ENCODE measurements around the gene SNX1. TPM values are rescaled to one million over a fixed set of nuclear protein-coding genes. Genes with fewer than 3 reads are reported as not detected.
"Not testable (repeated sequence)": the region's sequence is repeated elsewhere in the genome, so short reads cannot be mapped to it uniquely, and the experiment has no call there.

The SNX1 gene
- total RNA-seq, 1 experiment from 2014 or later: 24.3 TPM

DNA sequence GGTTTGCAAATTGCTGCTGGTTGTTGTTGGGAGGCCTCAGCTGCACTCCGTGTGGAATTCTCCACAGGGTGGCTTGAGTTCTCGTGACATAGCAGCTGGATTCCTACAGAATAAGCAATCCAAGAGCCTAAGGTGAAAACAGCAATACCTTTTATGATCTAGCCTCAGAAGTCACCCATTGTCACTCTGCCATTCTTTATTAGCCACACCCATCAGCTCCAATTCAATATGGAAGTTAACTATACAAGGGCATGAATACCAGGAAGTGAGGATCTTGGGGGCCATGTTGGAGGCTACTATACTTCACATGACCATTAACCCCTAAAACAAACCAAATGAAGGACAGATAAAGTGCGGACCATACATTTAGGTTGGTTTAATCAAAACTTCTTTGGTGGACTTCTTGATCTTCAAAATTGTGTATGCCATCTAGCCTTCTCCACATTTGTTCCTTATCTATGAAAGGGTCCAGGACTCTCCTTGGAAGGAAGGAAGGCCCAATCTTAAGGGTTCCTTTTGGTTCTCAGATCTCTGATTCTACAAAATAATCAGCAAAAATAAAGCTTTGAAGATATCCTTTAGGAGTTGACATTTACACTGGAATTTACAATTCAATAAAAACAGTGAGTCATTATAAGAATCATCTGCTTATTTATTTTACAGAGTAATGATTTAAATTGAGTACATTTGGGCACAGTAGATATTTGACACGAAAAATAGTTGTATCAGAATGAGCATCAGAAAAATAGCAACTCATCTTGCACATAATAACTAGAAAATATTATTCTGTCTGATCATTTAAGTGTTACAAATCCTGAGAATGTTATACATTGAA, 23.6 kb upstream of the SNX1 start:
- ChIA-PET CTCF (interaction anchor here (0.9 to 1.1 kb wide), 3 partner anchors 320 to 472 kb away, joined by 3 to 4 read pairs (median 3); no protein-coding TSS in a partner anchor), POLR2A (ENCODE audit: unreplicated experiment) (interaction anchor here (0.6 kb wide), 2 partner anchors 253 to 576 kb away, joined by 3 to 5 read pairs; no protein-coding TSS in a partner anchor)
- Histone ChIP-seq H3K4me3 (ENCODE audit: low read length) (no peak overlapping the region), H4K20me1 (ENCODE audit: low read length) (no peaks in the 10 kb centered on the region), H3K27me3 (ENCODE audit: low read length) (no peaks in the 10 kb centered on the region), H3K4me1 (ENCODE audit: insufficient read depth, low read length) (peaks cover 41% of the 10 kb centered on the region), H3K36me3 (ENCODE audit: low read depth, low read length) (no peaks in the 10 kb centered on the region), H3K9ac (ENCODE audit: low read length) (peak overlapping the region; percentile 33), H3K79me2 (ENCODE audit: low read length) (no peaks in the 10 kb centered on the region), H2AFZ (ENCODE audit: low read length) (no peak overlapping the region), H3K9me2 (replicated peaks; ENCODE audit: low read length) (no peaks in the 10 kb centered on the region), H3K9me3 (ENCODE audit: low read length) (no peaks in the 10 kb centered on the region), H3K4me2 (ENCODE audit: low read length) (peak overlapping the region; percentile 61), H3K27ac (ENCODE audit: low read length) (peak overlapping the region; percentile 78), H3F3A (ENCODE audit: low read length, unreplicated experiment) (peaks cover 8% of the 10 kb centered on the region)
- BruUV-seq (replicated peaks): no TSS peak
- peak; percentile 62 for DNase-seq
- intact Hi-C loops (cut with micrococcal nuclease): loop anchor here (2.0 kb wide), 1 partner anchor 21 kb away; the partner anchor contains the start of gene CIAO2A
- TF ChIP-seq, protein P1, sequence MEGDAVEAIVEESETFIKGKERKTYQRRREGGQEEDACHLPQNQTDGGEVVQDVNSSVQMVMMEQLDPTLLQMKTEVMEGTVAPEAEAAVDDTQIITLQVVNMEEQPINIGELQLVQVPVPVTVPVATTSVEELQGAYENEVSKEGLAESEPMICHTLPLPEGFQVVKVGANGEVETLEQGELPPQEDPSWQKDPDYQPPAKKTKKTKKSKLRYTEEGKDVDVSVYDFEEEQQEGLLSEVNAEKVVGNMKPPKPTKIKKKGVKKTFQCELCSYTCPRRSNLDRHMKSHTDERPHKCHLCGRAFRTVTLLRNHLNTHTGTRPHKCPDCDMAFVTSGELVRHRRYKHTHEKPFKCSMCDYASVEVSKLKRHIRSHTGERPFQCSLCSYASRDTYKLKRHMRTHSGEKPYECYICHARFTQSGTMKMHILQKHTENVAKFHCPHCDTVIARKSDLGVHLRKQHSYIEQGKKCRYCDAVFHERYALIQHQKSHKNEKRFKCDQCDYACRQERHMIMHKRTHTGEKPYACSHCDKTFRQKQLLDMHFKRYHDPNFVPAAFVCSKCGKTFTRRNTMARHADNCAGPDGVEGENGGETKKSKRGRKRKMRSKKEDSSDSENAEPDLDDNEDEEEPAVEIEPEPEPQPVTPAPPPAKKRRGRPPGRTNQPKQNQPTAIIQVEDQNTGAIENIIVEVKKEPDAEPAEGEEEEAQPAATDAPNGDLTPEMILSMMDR (conservative IDR thresholded peaks at IDR 0.05; ENCODE audit: low read depth, low read length): no peak
- no peak for TF ChIP-seq EZH2phosphoT487 (IDR thresholded peaks at IDR 0.05; ENCODE audit: borderline replicate concordance, low read length)
- TF ChIP-seq EZH2 (IDR thresholded peaks at IDR 0.05; ENCODE audit: low read length, unreplicated experiment): no peak
- ATAC-seq: peak; percentile 31

DNA sequence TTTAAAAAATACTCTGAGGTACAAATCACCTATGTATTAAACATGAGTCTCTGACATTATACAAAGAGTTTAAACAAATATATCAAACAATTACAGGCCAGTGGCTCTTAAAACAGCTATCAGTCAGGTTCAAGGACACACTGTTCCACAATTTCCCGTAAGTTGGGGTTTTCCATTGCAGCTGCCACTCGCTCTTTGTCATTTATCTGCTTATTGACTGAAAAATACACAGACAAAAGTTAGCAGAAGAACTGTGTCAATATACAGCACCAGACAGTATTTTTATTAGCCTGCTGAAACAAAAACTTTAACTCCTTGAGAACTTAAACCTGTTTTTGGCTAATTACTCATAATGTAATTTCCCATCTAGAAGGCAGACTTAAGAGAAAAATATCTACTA, 23.0 kb upstream of the SNX1 start:
- no peaks in the 10 kb centered on the region for H4K20me1 ChIP-seq (ENCODE audit: low read length)
- no peaks in the 10 kb centered on the region for H3K79me2 ChIP-seq (ENCODE audit: low read length)
- H3K27me3 ChIP-seq (ENCODE audit: low read length): no peaks in the 10 kb centered on the region
- no peaks in the 10 kb centered on the region for H3K9me3 ChIP-seq (ENCODE audit: low read length)
- H3K4me1 ChIP-seq (ENCODE audit: insufficient read depth, low read length): peaks cover 39% of the 10 kb centered on the region
- no peaks in the 10 kb centered on the region for H3K9me2 ChIP-seq (replicated peaks; ENCODE audit: low read length)
- H3K4me3 ChIP-seq (ENCODE audit: low read length): peak overlapping the region; percentile 23; the same call in 1 of the 2 replicates
- ChIA-PET POLR2A (ENCODE audit: unreplicated experiment) (no interaction called here), CTCF (interaction anchor here (1.0 kb wide), 1 partner anchor 463 kb away, joined by 3 read pairs; no protein-coding TSS in a partner anchor)
- no TSS peak for BruUV-seq (replicated peaks)
- DNase-seq: no peak
- H3K9ac ChIP-seq (ENCODE audit: low read length): peak overlapping the region; percentile 33; the same call in 1 of the 2 replicates
- TF ChIP-seq, protein P1 (conservative IDR thresholded peaks at IDR 0.05; ENCODE audit: low read depth, low read length): no peak
- no peak for TF ChIP-seq EZH2 (IDR thresholded peaks at IDR 0.05; ENCODE audit: low read length, unreplicated experiment)
- no peak overlapping the region for H2AFZ ChIP-seq (ENCODE audit: low read length)
- no peaks in the 10 kb centered on the region for H3K36me3 ChIP-seq (ENCODE audit: low read depth, low read length)
- H3K27ac ChIP-seq (ENCODE audit: low read length): peak overlapping the region; percentile 78
- H3F3A ChIP-seq (ENCODE audit: low read length, unreplicated experiment): peaks cover 8% of the 10 kb centered on the region
- peak; percentile 28 for ATAC-seq
- H3K4me2 ChIP-seq (ENCODE audit: low read length): peak overlapping the region; percentile 61
- intact Hi-C loops (cut with micrococcal nuclease): loop anchor here (2.0 kb wide), 1 partner anchor 20 kb away; the partner anchor contains the start of gene CIAO2A

DNA sequence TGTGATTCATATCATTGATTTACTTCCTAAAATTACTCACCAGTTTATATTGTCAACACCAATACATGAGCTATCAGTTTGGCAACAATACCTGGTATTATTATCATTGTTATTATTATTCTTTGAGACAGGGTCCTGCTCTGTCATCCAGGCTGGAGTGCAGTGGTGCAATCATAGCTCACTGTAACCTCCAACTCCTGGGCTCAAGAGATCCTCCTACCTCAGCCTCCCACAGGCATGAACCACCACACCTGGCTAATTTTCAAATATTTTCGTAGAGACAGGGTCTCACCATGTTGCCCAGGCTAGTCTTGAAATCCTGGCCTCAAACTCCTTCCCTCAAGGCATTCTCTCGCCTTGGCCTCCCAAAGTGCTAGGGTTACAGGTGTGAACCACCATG, 22.3 kb upstream of the SNX1 start:
- POLR2A ChIA-PET (ENCODE audit: unreplicated experiment); BruUV-seq (replicated peaks); H3K36me3 ChIP-seq (ENCODE audit: low read depth, low read length); H3K9me2 ChIP-seq (replicated peaks; ENCODE audit: low read length); H3K9me3 ChIP-seq (ENCODE audit: low read length); H3K4me3 ChIP-seq (ENCODE audit: low read length); H4K20me1 ChIP-seq (ENCODE audit: low read length); H2AFZ ChIP-seq (ENCODE audit: low read length); H3K27me3 ChIP-seq (ENCODE audit: low read length); H3K9ac ChIP-seq (ENCODE audit: low read length); H3K79me2 ChIP-seq (ENCODE audit: low read length); H3F3A ChIP-seq (ENCODE audit: low read length, unreplicated experiment): not testable (repeated sequence)
- peak; percentile 50 for DNase-seq
- intact Hi-C loops (cut with micrococcal nuclease): loop anchor here (2.0 kb wide), 1 partner anchor 19 kb away; the partner anchor contains the start of gene CIAO2A
- peak; percentile 23 for ATAC-seq
- H3K27ac ChIP-seq (ENCODE audit: low read length): peak overlapping the region; percentile 78
- peak overlapping the region; percentile 61; the same call in 1 of the 2 replicates for H3K4me2 ChIP-seq (ENCODE audit: low read length)
- H3K4me1 ChIP-seq (ENCODE audit: insufficient read depth, low read length): peaks cover 34% of the 10 kb centered on the region
- CTCF ChIA-PET: interaction anchor here (1.0 kb wide), 1 partner anchor 463 kb away, joined by 3 read pairs; no protein-coding TSS in a partner anchor
